SK-N-SH treated with all-trans-retinoic acid at 6 μM for 48 hours (cell line): ENCODE results near the gene LGALS9.
A peak's percentile ranks its signal among the peaks of the same experiment; 100 is the strongest.
"Not testable (repeated sequence)": the region's sequence is repeated elsewhere in the genome, so short reads cannot be mapped to it uniquely, and the experiment has no call there.

Source experiments
- ATAC-seq: fragments of 200-7000 bp; cut with Tn5 transposase; 3 replicates; pipeline ENCODE4 v1.9.1; 2020; ENCODE audit warnings: mild to moderate bottlenecking, moderate library complexity
- CSDC2 ChIP-seq: fragments of 250-450 bp; sonication (Bioruptor Pico); IDR thresholded peaks from 2 replicates; pipeline ENCODE4 v1.5.0; 2020; ENCODE audit warnings: mild to moderate bottlenecking, moderate library complexity
- CSRNP3 ChIP-seq: fragments of 250-450 bp; sonication (Bioruptor Pico); IDR thresholded peaks from 2 replicates; pipeline ENCODE4 v1.5.1; 2021; ENCODE audit warnings: mild to moderate bottlenecking, moderate library complexity
- ESRRG ChIP-seq: fragments of 250-450 bp; sonication (Bioruptor Pico); IDR thresholded peaks from 2 replicates; pipeline ENCODE4 v1.6.1; 2021; ENCODE audit warnings: mild to moderate bottlenecking
- OSR1 ChIP-seq: fragments of 250-450 bp; sonication (Bioruptor Pico); IDR thresholded peaks from 2 replicates; pipeline ENCODE4 v1.8.0; 2022; ENCODE audit warnings: moderate library complexity, mild to moderate bottlenecking, inconsistent platforms
- PATZ1 ChIP-seq: fragments of 250-450 bp; sonication (Bioruptor Pico); IDR thresholded peaks from 2 replicates; pipeline ENCODE4 v1.8.0; 2020; ENCODE audit warnings: mild to moderate bottlenecking, moderate library complexity, borderline replicate concordance
- POU6F1 ChIP-seq: fragments of 250-450 bp; sonication (Bioruptor Pico); IDR thresholded peaks from 2 replicates; pipeline ENCODE4 v1.8.0; 2021; ENCODE audit warnings: low read depth, mild to moderate bottlenecking, moderate library complexity, borderline replicate concordance
- PPARA ChIP-seq: fragments of 250-450 bp; sonication (Bioruptor Pico); IDR thresholded peaks from 2 replicates; pipeline ENCODE4 v1.5.0; 2020; ENCODE audit warnings: mild to moderate bottlenecking, borderline replicate concordance
- RARB ChIP-seq: fragments of 250-450 bp; sonication (Bioruptor Pico); IDR thresholded peaks from 2 replicates; pipeline ENCODE4 v1.8.0; 2021; ENCODE audit warnings: mild to moderate bottlenecking, moderate library complexity
- SNAI2 ChIP-seq: fragments of 250-450 bp; sonication (Bioruptor Pico); IDR thresholded peaks from 2 replicates; pipeline ENCODE4 v1.5.0; 2020; ENCODE audit warnings: mild to moderate bottlenecking, moderate library complexity
- TCF4 ChIP-seq: fragments of 250-450 bp; sonication (Bioruptor Pico); IDR thresholded peaks from 2 replicates; pipeline ENCODE4 v1.8.0; 2021; ENCODE audit warnings: mild to moderate bottlenecking, moderate library complexity, borderline replicate concordance
- TOX ChIP-seq: fragments of 250-450 bp; sonication (Bioruptor Pico); IDR thresholded peaks from 2 replicates; pipeline ENCODE4 v1.8.0; 2021; ENCODE audit warnings: mild to moderate bottlenecking, moderate library complexity, borderline replicate concordance
- TSHZ2 ChIP-seq: fragments of 250-450 bp; sonication (Bioruptor Pico); IDR thresholded peaks from 2 replicates; pipeline ENCODE4 v1.5.0; 2020; ENCODE audit warnings: mild to moderate bottlenecking, moderate library complexity
- ZC3H10 ChIP-seq: fragments of 250-450 bp; sonication (Bioruptor Pico); IDR thresholded peaks from 2 replicates; pipeline ENCODE4 v1.5.1; 2021; ENCODE audit warnings: mild to moderate bottlenecking, moderate library complexity
- ZFP3 ChIP-seq: fragments of 250-450 bp; sonication (Bioruptor Pico); IDR thresholded peaks from 2 replicates; pipeline ENCODE4 v1.5.0; 2020; ENCODE audit warnings: mild to moderate bottlenecking, moderate library complexity
- ZFP30 ChIP-seq: fragments of 450-650 bp; formaldehyde crosslinking; IDR thresholded peaks from 2 replicates; pipeline ENCODE4 v1.5.0; 2022; ENCODE audit warnings: mild to moderate bottlenecking, moderate library complexity
- ZNF565 ChIP-seq: fragments of 450-650 bp; formaldehyde crosslinking; conservative IDR thresholded peaks from 2 replicates; pipeline ENCODE4 v1.5.0; 2020; ENCODE audit warnings: low read depth, mild to moderate bottlenecking, moderate library complexity
- ZNF70 ChIP-seq: fragments of 450-650 bp; formaldehyde crosslinking; IDR thresholded peaks from 2 replicates; pipeline ENCODE4 v1.5.0; 2020; ENCODE audit warnings: mild to moderate bottlenecking, moderate library complexity
- ZNF8 ChIP-seq: fragments of 450-650 bp; formaldehyde crosslinking; IDR thresholded peaks from 2 replicates; pipeline ENCODE4 v1.5.0; 2020; ENCODE audit warnings: mild to moderate bottlenecking, moderate library complexity

The LGALS9 gene

GRCh38 chr17:27650836-27651235 lies 19.8 kb downstream of the LGALS9 start:
- no peak for ATAC-seq
- no peak for TF ChIP-seq TOX (CRISPR knock-in tag)
- TF ChIP-seq CSRNP3 (CRISPR knock-in tag), result no peak
- TF ChIP-seq OSR1 (CRISPR knock-in tag), result no peak

GRCh38 chr17:27651411-27652345 lies 20.7 kb downstream of the LGALS9 start:
- peak; percentile 74 for ATAC-seq

GRCh38 chr17:27653449-27653971 lies 22.5 kb downstream of the LGALS9 start:
- ATAC-seq, result not testable (repeated sequence)

More at GRCh38 chr17:27651411-27652345, 20.7 kb downstream of the LGALS9 start:
- TF ChIP-seq ZC3H10 (CRISPR knock-in tag) (no peak), TSHZ2 (no peak), TOX (CRISPR knock-in tag) (no peak)
- TF ChIP-seq, all 23 proteins: peak for 0

- no peak for TF ChIP-seq ZFP3 (CRISPR knock-in tag)
- no peak for TF ChIP-seq ZNF8 (CRISPR knock-in tag)
- no peak for TF ChIP-seq ESRRG
- no peak for TF ChIP-seq OSR1 (CRISPR knock-in tag)
- TF ChIP-seq CSRNP3 (CRISPR knock-in tag), result no peak
- TF ChIP-seq, all 23 proteins: peak for 0
- ATAC-seq, result no peak
Observed at GRCh38 chr17:27654136-27654535, 23.1 kb downstream of the LGALS9 start.

- peak; percentile 85 for ATAC-seq
- TF ChIP-seq PPARA (CRISPR knock-in tag), result no peak
- no peak for TF ChIP-seq SNAI2 (CRISPR knock-in tag)
- no peak for TF ChIP-seq ZFP30 (CRISPR knock-in tag)
- TF ChIP-seq ZNF565 (CRISPR knock-in tag), result no peak
- TF ChIP-seq ZFP3 (CRISPR knock-in tag), result no peak
- no peak for TF ChIP-seq CSDC2 (CRISPR knock-in tag)
- TF ChIP-seq TSHZ2, result no peak
- TF ChIP-seq PATZ1, result no peak
- no peak for TF ChIP-seq RARB (CRISPR knock-in tag)
- no peak for TF ChIP-seq TCF4 (CRISPR knock-in tag)
- no peak for TF ChIP-seq POU6F1 (CRISPR knock-in tag)
- no peak for TF ChIP-seq ZNF8 (CRISPR knock-in tag)
- no peak for TF ChIP-seq ZNF70
Observed at GRCh38 chr17:27654654-27655524, 23.9 kb downstream of the LGALS9 start.
